22Rv1 (cell line): ENCODE results near the gene LRRC56.

Experiments used
- CTCF ChIP-seq: fragments of 450-650 bp; IDR thresholded peaks from 2 replicates; pipeline ENCODE4 v1.5.1; 2017; ENCODE audit warnings: mild to moderate bottlenecking
- ZFX ChIP-seq: fragments of 450-650 bp; IDR thresholded peaks from 2 replicates; pipeline ENCODE4 v1.6.1; 2017; ENCODE audit warnings: antibody characterized with exemption, borderline replicate concordance

- TF ChIP-seq ZFX (no peak), CTCF (no peak)
Measured at GRCh38 chr11:504994-505344, 32.4 kb upstream of the LRRC56 start.
